Measurements from ENCODE around the gene GNAS. TPM values are rescaled to one million over a fixed set of nuclear protein-coding genes. Genes with fewer than 3 reads are reported as not detected.
A peak's percentile ranks its signal among the peaks of the same experiment; 100 is the strongest.

GNAS gene
- total RNA-seq, 6 experiments from 2014 or later, result 254 to 400 (median 287) TPM

DNA sequence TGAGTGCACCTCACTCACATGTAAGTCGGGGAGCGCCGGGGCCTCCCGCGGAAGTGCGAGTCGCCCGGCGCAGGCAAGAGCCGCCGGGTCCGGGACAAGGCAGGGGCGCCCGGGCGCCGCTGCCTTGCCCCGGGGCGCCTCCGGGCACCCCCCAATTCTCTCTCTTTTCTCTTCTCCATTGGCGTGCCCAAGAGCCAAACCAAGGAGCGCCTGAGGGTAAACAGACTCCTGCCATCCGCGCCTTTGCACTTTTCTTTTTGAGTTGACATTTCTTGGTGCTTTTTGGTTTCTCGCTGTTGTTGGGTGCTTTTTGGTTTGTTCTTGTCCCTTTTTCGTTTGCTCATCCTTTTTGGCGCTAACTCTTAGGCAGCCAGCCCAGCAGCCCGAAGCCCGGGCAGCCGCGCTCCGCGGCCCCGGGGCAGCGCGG, 36.8 kb downstream of the GNAS start:
- Histone ChIP-seq H3K27ac (peak overlapping the region; percentile 44 to 81 (median 57)), H3K4me3 (peak overlapping the region; percentile 41 to 71 (median 44)), H3K9me3 (no peaks in the 10 kb centered on the region), H3K4me1 (peaks cover 0 to 16% (median 9%) of the 10 kb centered on the region in 4 donors), H3K36me3 (no peaks in the 10 kb centered on the region), H3K27me3 (no peaks in the 10 kb centered on the region)
- intact Hi-C loops (cut with DNase I), result loop anchor here in 1 of 2 donors (10.0 kb wide), 1 partner anchor 155 kb away; the partner anchor contains the start of gene PRELID3B
- ATAC-seq (no peak), DNase-seq (no peak)
- peak; percentile 27 for TF ChIP-seq POLR2A (IDR thresholded peaks at IDR 0.05)
- TF ChIP-seq, protein P1, sequence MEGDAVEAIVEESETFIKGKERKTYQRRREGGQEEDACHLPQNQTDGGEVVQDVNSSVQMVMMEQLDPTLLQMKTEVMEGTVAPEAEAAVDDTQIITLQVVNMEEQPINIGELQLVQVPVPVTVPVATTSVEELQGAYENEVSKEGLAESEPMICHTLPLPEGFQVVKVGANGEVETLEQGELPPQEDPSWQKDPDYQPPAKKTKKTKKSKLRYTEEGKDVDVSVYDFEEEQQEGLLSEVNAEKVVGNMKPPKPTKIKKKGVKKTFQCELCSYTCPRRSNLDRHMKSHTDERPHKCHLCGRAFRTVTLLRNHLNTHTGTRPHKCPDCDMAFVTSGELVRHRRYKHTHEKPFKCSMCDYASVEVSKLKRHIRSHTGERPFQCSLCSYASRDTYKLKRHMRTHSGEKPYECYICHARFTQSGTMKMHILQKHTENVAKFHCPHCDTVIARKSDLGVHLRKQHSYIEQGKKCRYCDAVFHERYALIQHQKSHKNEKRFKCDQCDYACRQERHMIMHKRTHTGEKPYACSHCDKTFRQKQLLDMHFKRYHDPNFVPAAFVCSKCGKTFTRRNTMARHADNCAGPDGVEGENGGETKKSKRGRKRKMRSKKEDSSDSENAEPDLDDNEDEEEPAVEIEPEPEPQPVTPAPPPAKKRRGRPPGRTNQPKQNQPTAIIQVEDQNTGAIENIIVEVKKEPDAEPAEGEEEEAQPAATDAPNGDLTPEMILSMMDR (IDR thresholded peaks at IDR 0.05), result no peak
- 40% methylated on average over 21 of the region's 35 CpGs for WGBS (ENCODE audit: insufficient coverage, low coverage, low lambda C conversion rate, missing lambda C conversion rate)

DNA sequence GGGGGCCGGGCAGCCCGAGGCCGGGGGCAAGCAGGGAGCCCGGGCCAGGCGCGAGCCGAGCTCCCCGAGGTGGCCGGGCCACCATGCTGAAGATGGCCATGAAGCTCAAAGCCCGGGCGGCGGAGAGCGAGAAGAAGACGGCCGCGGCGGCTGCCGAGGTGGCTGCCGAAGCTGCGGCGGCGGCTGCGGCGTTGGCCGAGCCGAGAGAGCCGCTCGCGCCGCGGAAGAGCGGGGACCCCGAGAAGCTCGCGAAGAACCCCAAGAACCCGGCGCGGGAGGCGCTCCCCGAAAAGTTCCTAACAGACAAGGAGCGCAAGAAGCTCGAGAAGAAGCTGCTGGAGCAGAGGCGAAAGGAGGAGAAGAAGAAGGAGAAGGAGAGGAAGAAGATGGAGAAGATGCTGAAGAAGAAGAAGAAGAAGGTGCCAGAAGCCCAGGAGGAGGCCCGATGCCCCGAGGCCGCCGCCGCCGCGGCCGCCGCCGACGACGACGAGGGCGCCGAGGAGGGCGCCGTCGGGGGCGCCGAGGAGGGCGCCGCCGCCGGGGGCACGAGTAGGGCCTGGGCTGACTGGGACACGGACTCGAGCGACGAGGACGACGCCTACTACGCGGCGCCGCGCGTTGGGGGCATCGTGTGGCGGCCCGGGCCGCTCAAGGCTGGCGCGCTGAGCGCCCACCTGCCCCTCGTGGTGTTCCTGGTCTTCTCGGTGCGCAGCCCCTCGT, 37.4 kb downstream of the GNAS start:
- 33% methylated on average over 68 of the region's 91 CpGs for WGBS (ENCODE audit: insufficient coverage, low coverage, low lambda C conversion rate, missing lambda C conversion rate)
- Histone ChIP-seq H3K27me3 (no peaks in the 10 kb centered on the region), H3K4me1 (peaks cover 0 to 22% (median 12%) of the 10 kb centered on the region in 4 donors), H3K9me3 (no peaks in the 10 kb centered on the region), H3K4me3 (peak overlapping the region; percentile 44 to 71 (median 54)), H3K27ac (peak overlapping the region; percentile 67 to 89 (median 81)), H3K36me3 (no peaks in the 10 kb centered on the region)
- TF ChIP-seq, protein P1 (IDR thresholded peaks at IDR 0.05), result no peak
- ATAC-seq (no peak), DNase-seq (peak in 1 of 3 donors; percentile 32)
- intact Hi-C loops (cut with DNase I), result loop anchor here (10.0 kb wide), 2 partner anchors 125 to 155 kb away; partner anchors contain the start of genes PRELID3B (in 2 of the 2) and TUBB1 (in 1 of the 2)

DNA sequence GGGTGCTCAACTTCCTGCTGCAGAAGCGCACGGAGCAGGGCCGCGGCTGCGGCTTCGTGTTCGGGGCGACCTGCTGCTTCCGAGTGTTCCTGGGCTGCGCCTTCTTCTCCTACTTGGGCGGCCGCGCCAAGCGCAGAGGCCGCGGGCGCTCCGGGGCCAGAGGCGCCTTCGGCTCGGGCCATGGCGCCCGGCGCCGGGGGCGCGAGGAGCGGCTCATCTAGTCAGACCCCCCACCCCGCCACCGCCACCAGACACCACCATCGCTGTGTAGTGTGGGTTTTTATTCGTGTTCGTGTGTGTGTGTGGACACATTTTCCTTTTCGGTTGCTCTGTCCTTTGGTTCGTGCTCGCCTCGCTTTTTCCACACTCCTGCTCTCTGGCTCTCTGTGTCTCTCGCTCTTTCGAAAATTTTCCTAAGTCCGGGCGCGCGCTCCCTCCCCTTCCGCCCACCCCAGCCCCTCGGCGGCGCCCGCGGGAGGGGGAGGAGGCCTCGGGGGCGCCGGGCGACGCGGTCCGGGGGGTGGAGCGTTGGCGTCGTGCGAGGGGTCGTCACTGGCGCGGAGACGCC, 38.1 kb downstream of the GNAS start:
- Histone ChIP-seq H3K27me3 (no peaks in the 10 kb centered on the region), H3K36me3 (no peaks in the 10 kb centered on the region), H3K4me3 (peak overlapping the region; percentile 44 to 71 (median 54)), H3K4me1 (peaks cover 0 to 28% (median 14%) of the 10 kb centered on the region in 4 donors), H3K9me3 (no peaks in the 10 kb centered on the region), H3K27ac (peak overlapping the region; percentile 67 to 89 (median 81))
- intact Hi-C loops (cut with DNase I), result loop anchor here in 1 of 2 donors (10.0 kb wide), 2 partner anchors 124 to 154 kb away; partner anchors contain the start of genes PRELID3B and TUBB1
- TF ChIP-seq, protein P1 (IDR thresholded peaks at IDR 0.05), result no peak
- no peak for TF ChIP-seq POLR2A (IDR thresholded peaks at IDR 0.05)
- peak; percentile 44 to 65 (median 54) for ATAC-seq
- 0% methylated on average over 29 of the region's 64 CpGs for WGBS (ENCODE audit: insufficient coverage, low coverage, low lambda C conversion rate, missing lambda C conversion rate)
- peak; percentile 70 to 81 (median 77) for DNase-seq

DNA sequence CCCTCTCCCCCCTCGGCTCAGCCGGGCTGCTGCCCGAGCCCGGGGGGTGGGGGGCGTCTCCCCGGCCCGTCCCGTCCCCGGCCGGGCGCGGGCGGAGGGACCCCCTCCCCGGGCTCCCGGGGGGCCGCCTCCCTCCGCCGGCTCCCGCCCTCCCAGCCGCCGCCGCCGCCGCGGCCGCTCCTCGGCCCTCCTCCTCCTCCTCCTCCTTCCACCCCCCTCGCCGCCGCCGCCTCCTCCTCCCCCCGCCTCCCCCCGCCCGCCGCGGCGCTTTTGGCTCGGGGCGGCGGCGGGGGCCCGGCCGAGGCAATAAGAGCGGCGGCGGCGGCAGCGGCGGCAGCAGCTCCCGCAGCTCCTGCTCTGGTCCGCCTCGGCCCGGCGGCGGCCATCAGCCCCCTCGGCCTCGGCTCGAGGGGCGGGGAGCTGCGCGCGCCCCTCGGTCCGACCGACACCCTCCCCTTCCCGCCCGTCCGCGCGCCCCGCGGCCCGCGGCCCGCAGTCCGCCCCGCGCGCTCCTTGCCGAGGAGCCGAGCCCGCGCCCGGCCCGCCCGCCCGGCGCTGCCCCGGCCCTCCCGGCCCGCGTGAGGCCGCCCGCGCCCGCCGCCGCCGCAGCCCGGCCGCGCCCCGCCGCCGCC, 38.7 kb downstream of the GNAS start:
- Histone ChIP-seq H3K36me3 (no peaks in the 10 kb centered on the region), H3K9me3 (no peaks in the 10 kb centered on the region), H3K27me3 (no peaks in the 10 kb centered on the region), H3K27ac (peak overlapping the region; percentile 81 to 91 (median 89)), H3K4me3 (peak overlapping the region; percentile 44 to 71 (median 62)), H3K4me1 (peaks cover 0 to 31% (median 14%) of the 10 kb centered on the region in 4 donors)
- intact Hi-C loops (cut with DNase I), result loop anchor here in 1 of 2 donors (10.0 kb wide), 2 partner anchors 124 to 154 kb away; partner anchors contain the start of genes PRELID3B and TUBB1
- 4% methylated on average over 5 of the region's 105 CpGs for WGBS (ENCODE audit: insufficient coverage, low coverage, low lambda C conversion rate, missing lambda C conversion rate)
- peak; percentile 78 to 85 (median 84) for DNase-seq
- ATAC-seq, result peak; percentile 40 to 59 (median 57)
- peak; percentile 78 for TF ChIP-seq POLR2A (IDR thresholded peaks at IDR 0.05)
- TF ChIP-seq, protein P1 (IDR thresholded peaks at IDR 0.05), result no peak

Measured in right lobe of liver (tissue), 6 donors.